GM18526 (cell line): ENCODE data around the gene FECH.

Experiments used
- POLR2A ChIP-seq: IDR thresholded peaks from 3 replicates; pipeline ENCODE4 v1.6.1; 2011; ENCODE audit not compliant: insufficient read length; ENCODE audit errors: extremely low read depth

The FECH gene

GRCh38 chr18:57543560-57543959 is 42.9 kb downstream of the FECH start:
- TF ChIP-seq POLR2A, result no peak

DNA sequence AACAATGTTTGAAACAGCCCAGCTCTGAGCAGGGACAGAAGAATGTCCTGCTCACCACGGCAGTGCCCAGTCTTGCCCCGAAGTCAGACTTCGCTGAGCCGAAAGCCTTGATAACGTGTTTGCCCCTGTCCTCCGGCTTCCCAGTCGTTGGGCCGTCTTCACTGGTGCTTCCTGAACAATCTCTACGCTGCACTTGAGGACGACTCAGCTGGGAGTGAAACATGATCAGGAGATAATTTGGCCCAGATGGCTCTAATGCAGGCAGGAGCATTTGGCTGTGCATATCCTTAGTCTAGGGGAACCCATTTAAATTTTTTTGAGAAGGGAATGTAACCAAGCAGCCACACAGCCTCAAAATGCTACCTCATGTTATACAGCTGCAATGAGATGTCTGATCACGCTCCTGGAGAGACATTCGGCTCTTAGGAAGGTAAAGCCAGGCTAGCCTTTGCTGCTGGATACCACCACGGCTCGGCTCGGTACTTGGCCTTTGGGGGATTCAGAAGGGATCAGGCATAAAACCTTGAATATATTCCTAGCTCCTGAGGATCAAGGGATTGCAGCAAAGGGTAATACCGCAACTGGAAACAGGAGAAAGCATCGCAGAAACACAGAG is 43.6 kb downstream of the FECH start:
- TF ChIP-seq POLR2A, result no peak

GRCh38 chr18:57542126-57542525 is 44.4 kb downstream of the FECH start:
- TF ChIP-seq POLR2A, result no peak

DNA sequence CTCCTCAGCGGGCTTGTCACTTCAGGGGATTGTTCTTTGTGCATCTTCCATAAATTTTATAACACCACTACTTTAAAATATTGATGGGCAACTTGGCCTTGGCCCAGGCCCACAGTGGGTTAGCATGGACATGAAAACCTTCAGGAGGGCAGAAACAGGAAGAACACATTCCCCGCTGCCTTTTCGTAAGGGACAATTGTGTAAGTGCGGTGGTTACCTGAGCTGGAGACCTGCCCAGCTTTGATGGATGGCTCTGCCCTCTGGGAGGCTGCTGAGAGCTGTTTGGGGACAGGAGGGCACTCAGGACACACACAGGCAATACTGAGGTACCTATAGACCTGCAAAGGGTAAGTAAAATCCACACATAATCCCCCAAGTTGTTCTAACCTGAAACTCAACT is 46.8 kb downstream of the FECH start:
- no peak for TF ChIP-seq POLR2A

- TF ChIP-seq POLR2A, result no peak
Observed at GRCh38 chr18:57538614-57539013, 47.9 kb downstream of the FECH start.

DNA sequence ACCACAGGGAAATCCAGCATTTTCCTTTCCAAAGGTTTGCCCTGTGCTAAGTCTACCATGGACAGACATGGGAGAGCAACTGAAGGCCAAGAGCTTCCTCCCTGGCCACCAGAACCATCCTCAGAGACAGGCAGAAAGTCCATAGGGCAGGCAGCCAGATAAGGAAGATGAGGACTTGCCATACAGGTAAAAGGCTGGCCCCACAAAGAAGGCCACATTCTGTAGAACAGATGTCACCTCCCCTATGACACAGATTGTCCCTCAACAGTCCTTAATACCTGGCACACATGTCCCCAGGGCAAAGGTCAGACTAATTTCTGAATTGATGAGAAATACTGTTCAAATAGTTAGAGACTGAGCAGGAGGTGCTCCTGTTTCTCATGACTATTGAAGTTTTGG is 52.0 kb downstream of the FECH start:
- no peak for TF ChIP-seq POLR2A

GRCh38 chr18:57533868-57534510 is 52.5 kb downstream of the FECH start:
- TF ChIP-seq POLR2A, result no peak

GRCh38 chr18:57533006-57533867 is 53.3 kb downstream of the FECH start:
- TF ChIP-seq POLR2A, result no peak

GRCh38 chr18:57529151-57529550 is 57.4 kb downstream of the FECH start:
- no peak for TF ChIP-seq POLR2A

GRCh38 chr18:57527556-57528229 is 58.8 kb downstream of the FECH start:
- no peak for TF ChIP-seq POLR2A

DNA sequence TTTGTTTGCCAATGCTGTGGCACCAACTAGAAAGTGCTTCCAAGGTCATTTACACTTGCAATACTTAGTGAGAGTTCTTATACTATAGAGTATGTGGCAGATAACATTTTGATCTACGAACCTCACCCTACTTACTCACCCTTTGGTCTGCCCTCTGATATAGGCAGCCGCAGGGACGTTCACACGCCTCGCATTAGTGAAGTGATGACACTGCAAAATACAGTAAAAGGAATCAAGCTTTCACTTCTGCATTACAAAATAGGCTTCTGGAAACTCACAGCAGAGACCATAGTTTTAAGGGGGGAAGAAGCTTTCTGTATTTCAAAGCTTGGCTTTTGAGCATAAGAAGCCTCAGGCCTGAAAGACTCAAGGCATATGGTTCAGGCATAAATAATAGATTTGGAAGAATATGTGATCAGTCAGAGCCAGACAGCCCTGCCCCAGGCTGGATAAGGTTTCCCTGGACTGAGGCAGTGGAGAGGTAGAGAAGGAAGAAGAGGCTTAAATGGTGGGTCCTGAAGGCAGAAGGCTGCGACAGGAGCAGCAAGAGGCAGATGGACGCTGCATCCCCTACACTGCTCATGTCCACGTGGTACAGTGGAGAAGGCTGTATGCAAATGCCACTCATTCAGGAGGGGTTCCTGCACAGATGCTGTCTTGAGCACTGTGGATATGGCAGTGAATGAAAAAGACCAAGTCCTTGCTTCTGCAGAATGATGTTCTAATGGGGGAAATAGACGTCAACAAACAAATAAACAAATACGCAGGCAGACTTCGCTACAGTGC is 63.1 kb downstream of the FECH start:
- no peak for TF ChIP-seq POLR2A

GRCh38 chr18:57519668-57520424 is 66.7 kb downstream of the FECH start:
- TF ChIP-seq POLR2A, result no peak

GRCh38 chr18:57518533-57518932 is 68.0 kb downstream of the FECH start:
- no peak for TF ChIP-seq POLR2A

DNA sequence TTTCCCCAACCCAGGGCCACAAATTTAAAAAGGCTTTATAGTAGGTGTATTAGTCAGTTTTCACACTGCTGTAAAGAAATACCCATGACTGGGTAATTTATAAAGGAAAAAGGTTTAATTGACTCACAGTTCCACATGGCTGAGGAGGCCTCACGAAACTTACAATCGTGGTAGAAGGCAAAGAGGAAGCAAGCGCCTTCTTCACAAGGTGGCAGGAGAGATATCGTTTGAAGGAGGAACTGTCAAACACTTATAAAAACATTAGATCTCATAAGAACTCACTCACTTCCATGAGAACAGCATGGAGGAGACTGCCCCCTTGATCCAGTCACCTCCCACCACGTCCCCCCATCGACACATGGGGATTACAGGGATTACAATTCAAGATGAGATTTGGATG is 70.4 kb downstream of the FECH start:
- no peak for TF ChIP-seq POLR2A
